Thymus (tissue), 14 donors: ENCODE measurements around the gene GLUD1. TPM values are rescaled to one million over a fixed set of nuclear protein-coding genes. Genes with fewer than 3 reads are reported as not detected.
"Not testable (repeated sequence)": the region's sequence is repeated elsewhere in the genome, so short reads cannot be mapped to it uniquely, and the experiment has no call there.

ENCODE experiments used
- DNase-seq, 9 donors: peaks; one replicate each; pipeline ENCODE4 v3.0.0-alpha.2; 2013; ENCODE audit warnings: low spot score in 9 of 9, low read depth in 6 of 9, missing footprints in 1 of 9
- H3K27ac ChIP-seq, 2 donors: one replicate each; pipeline ENCODE4 v1.5.1; 2013; ENCODE audit warnings: control low read depth in 1 of 2, low read depth in 1 of 2, low read length in 1 of 2, mild to moderate bottlenecking in 1 of 2, moderate library complexity in 1 of 2
- H3K27me3 ChIP-seq, 2 donors: one replicate each; pipeline ENCODE4 v1.5.1; 2013; ENCODE audit warnings: low read length in 1 of 2; ENCODE audit not compliant: control insufficient read depth in 2 of 2, insufficient read depth in 1 of 2
- H3K36me3 ChIP-seq, 2 donors: one replicate each; pipeline ENCODE4 v1.5.1; 2013; ENCODE audit warnings: low read length in 1 of 2, mild to moderate bottlenecking in 1 of 2, moderate library complexity in 1 of 2; ENCODE audit not compliant: control insufficient read depth in 2 of 2, insufficient read depth in 2 of 2
- H3K4me1 ChIP-seq, 2 donors: one replicate each; pipeline ENCODE4 v1.5.1; 2013; ENCODE audit warnings: low read length in 2 of 2; ENCODE audit not compliant: control insufficient read depth in 2 of 2, insufficient read depth in 2 of 2
- H3K4me3 ChIP-seq, 2 donors: one replicate each; pipeline ENCODE4 v1.5.1; 2013; ENCODE audit warnings: low read length in 2 of 2, control low read depth in 1 of 2, mild to moderate bottlenecking in 1 of 2
- H3K9me3 ChIP-seq, 2 donors: one replicate each; pipeline ENCODE4 v1.5.1; 2013; ENCODE audit warnings: low read length in 1 of 2, mild to moderate bottlenecking in 1 of 2; ENCODE audit not compliant: control insufficient read depth in 2 of 2, insufficient read depth in 1 of 2
- WGBS: extraction: QIAGEN DNeasy Blood & Tissue Kit; methylation state at CpG from one replicate; pipeline ENCODE4 v1.1.7; 2013; 5-methylcytosine and 5-hydroxymethylcytosine counted together
- long read RNA-seq, 10 donors: transcript quantifications; one replicate each; lab custom pipeline, GENCODE V29; 2026
- polyA plus RNA-seq: library from polyadenylated mRNA; stranded (reverse); fragments of 200-250 nt; gene quantifications from one replicate; pipeline ENCODE4 v1.2.3, GENCODE V29; 2013
- total RNA-seq: library from RNA; stranded (reverse); fragments of 120-200 nt; gene quantifications from one replicate; pipeline ENCODE4 v1.2.4, GENCODE V29; 2013
- donor health status: healthy.

GLUD1 gene
- total RNA-seq (93.7 TPM), polyA plus RNA-seq (65.9 TPM)
- long read RNA-seq, donor 1, partial matches to known transcripts, result 0 of 2 reads
- long read RNA-seq, donor 1, other reads (novel, unspliced or antisense), result 0 of 2 reads
- long read RNA-seq, donor 2, result 0 reads
- long read RNA-seq, donor 3, transcript GLUD1-201 (13 exons, 3,039 nt), result major isoform, 25 of 54 reads
- long read RNA-seq, donor 3, partial matches to known transcripts, result 20 of 54 reads
- long read RNA-seq, donor 3, other reads (novel, unspliced or antisense), result 9 of 54 reads
- long read RNA-seq, donor 4, partial matches to known transcripts, result 14 of 18 reads
- long read RNA-seq, donor 4, other reads (novel, unspliced or antisense), result 0 of 18 reads
- long read RNA-seq, donor 5, transcript GLUD1-201 (13 exons, 3,039 nt), result major isoform, 29 of 122 reads
- long read RNA-seq, donor 5, partial matches to known transcripts, result 91 of 122 reads
- long read RNA-seq, donor 5, other reads (novel, unspliced or antisense), result 0 of 122 reads
- long read RNA-seq, donor 6, transcript GLUD1-201 (13 exons, 3,039 nt), result major isoform, 12 of 72 reads
- long read RNA-seq, donor 6, partial matches to known transcripts, result 60 of 72 reads
- long read RNA-seq, donor 6, other reads (novel, unspliced or antisense), result 0 of 72 reads
- long read RNA-seq, donor 7, transcript GLUD1-201 (13 exons, 3,039 nt), result major isoform, 15 of 33 reads
- long read RNA-seq, donor 7, partial matches to known transcripts, result 16 of 33 reads
- long read RNA-seq, donor 7, other reads (novel, unspliced or antisense), result 0 of 33 reads
- long read RNA-seq, donor 8, transcript GLUD1-201 (13 exons, 3,039 nt), result major isoform, 13 of 18 reads
- long read RNA-seq, donor 8, partial matches to known transcripts, result 5 of 18 reads
- long read RNA-seq, donor 8, other reads (novel, unspliced or antisense), result 0 of 18 reads
- long read RNA-seq, donor 9, transcript GLUD1-201 (13 exons, 3,039 nt), result major isoform, 21 of 21 reads
- long read RNA-seq, donor 9, partial matches to known transcripts, result 0 of 21 reads
- long read RNA-seq, donor 9, other reads (novel, unspliced or antisense), result 0 of 21 reads
- long read RNA-seq, donor 10, transcript GLUD1-201 (13 exons, 3,039 nt), result major isoform, 12 of 24 reads
- long read RNA-seq, donor 10, partial matches to known transcripts, result 10 of 24 reads
- long read RNA-seq, donor 10, other reads (novel, unspliced or antisense), result 0 of 24 reads

- Histone ChIP-seq H3K4me1 (peaks cover 15 to 20% of the 10 kb centered on the region in 2 donors), H3K36me3 (no peaks in the 10 kb centered on the region), H3K9me3 (no peaks in the 10 kb centered on the region), H3K27me3 (no peaks in the 10 kb centered on the region), H3K27ac (peak within 1 kb of the TSS; percentile 88 to 96), H3K4me3 (peak within 1 kb of the TSS; percentile 77 to 91)
- peak; percentile 58 to 88 (median 74) for DNase-seq
- WGBS, result under 1% methylated on average over 110 of the region's 111 CpGs
These were observed at the start of gene GLUD1, which contains the start of gene SHLD2 for GRCh38 chr10:87094373-87095235. GLUD1 (minus strand) TSS chr10:87094843; CDS start chr10:87094769, 74 bp downstream. SHLD2 (plus strand) TSS chr10:87095206; CDS start chr10:87151355, 56,149 bp downstream.

DNA sequence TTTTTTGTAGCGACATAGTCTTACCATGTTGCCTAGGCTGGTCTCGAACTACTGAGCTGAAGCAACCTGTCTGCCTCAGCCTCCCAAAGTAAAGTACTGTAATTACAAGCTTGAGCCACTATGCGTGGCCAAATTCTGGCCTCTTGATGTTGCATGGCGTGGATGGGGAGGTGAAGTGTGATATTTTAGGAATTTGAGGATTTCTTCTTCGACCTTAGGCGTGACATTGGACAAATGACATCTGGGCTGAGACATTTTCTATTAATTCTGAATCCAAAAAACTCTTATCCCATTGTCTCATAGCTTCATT, 48.4 kb upstream of the GLUD1 start:
- not testable (repeated sequence) for H3K4me1 ChIP-seq, H3K27ac ChIP-seq, H3K4me3 ChIP-seq, DNase-seq, H3K27me3 ChIP-seq, H3K36me3 ChIP-seq, H3K9me3 ChIP-seq
- 96% methylated on average over 6 of the region's 6 CpGs for WGBS

- H3K4me3 ChIP-seq, H3K27ac ChIP-seq, H3K9me3 ChIP-seq, DNase-seq, H3K27me3 ChIP-seq, H3K36me3 ChIP-seq, H3K4me1 ChIP-seq: not testable (repeated sequence)
- WGBS, result 94% methylated on average over 5 of the region's 5 CpGs
These were observed 47.8 kb upstream of the GLUD1 start for GRCh38 chr10:87142230-87143108.

GRCh38 chr10:87137478-87137877, 42.8 kb upstream of the GLUD1 start:
- not testable (repeated sequence) for DNase-seq, H3K27ac ChIP-seq, H3K27me3 ChIP-seq, H3K36me3 ChIP-seq, H3K4me3 ChIP-seq, H3K4me1 ChIP-seq, H3K9me3 ChIP-seq

DNA sequence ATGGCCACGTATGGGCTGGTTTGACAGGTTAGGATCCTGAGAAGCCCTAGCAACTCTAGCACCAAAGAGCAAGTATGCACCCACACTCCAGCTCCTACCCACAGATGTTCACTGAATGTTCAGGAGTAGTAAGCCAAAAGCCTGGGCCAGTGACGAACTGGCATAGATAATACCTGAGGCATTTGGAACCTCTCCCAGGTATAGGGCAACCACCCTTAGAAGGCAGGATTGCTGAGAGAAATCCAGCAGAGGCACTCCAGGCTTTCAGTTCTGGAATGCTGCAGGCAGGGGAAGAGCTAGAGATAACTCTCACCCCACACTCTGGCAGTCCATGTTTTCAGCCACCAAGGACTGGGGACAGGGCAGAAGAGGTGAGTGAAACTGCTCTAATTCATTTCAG, 39.8 kb upstream of the GLUD1 start:
- H3K27ac ChIP-seq, DNase-seq, H3K36me3 ChIP-seq, H3K4me3 ChIP-seq, H3K4me1 ChIP-seq, H3K9me3 ChIP-seq, H3K27me3 ChIP-seq: not testable (repeated sequence)
- 98% methylated on average over 2 of the region's 2 CpGs for WGBS

- not testable (repeated sequence) for H3K27me3 ChIP-seq, H3K27ac ChIP-seq, H3K4me1 ChIP-seq, H3K4me3 ChIP-seq, DNase-seq, H3K9me3 ChIP-seq, H3K36me3 ChIP-seq
- WGBS, result 83% methylated on average over 2 of the region's 2 CpGs
These were observed 39.3 kb upstream of the GLUD1 start for GRCh38 chr10:87133936-87134335.

- not testable (repeated sequence) for H3K4me3 ChIP-seq, H3K27me3 ChIP-seq, H3K36me3 ChIP-seq, DNase-seq, H3K9me3 ChIP-seq, H3K27ac ChIP-seq, H3K4me1 ChIP-seq
These were observed 37.5 kb upstream of the GLUD1 start for GRCh38 chr10:87132176-87132575.

DNA sequence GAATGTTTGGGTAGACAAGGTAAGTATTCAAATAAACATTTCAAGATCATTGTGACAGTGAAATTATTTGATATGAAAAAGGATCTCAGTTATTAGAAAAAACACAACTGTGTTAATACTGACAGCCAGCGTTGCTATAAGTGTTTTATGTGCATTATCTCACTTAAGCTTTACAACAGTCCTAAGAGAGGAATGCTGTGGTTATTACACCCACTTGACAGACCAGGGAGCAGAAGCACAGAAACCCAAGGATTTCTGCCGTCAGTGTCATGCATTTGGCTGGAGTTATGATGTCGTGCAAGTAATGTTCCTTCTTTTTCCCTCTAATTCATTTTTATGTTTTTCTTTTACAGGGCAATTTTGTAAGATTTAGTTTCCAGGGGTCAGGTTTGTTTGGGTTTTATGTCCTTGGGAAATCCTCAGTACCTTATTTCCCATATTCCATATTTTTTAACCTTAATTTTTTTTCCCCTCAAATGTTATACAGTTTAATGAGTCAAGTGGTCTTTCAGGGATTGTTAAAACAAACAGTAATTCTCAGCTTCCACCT, 33.0 kb upstream of the GLUD1 start:
- not testable (repeated sequence) for DNase-seq, H3K9me3 ChIP-seq, H3K4me1 ChIP-seq, H3K36me3 ChIP-seq, H3K27ac ChIP-seq, H3K27me3 ChIP-seq, H3K4me3 ChIP-seq
- 99% methylated on average over 2 of the region's 3 CpGs for WGBS
